Mesothelial cell of epicardium (in vitro differentiated cells): Measurements from ENCODE around the gene CASP6. TPM values are rescaled to one million over a fixed set of nuclear protein-coding genes. Genes with fewer than 3 reads are reported as not detected.
A peak's percentile ranks its signal among the peaks of the same experiment; 100 is the strongest.

Experiments used
- DNase-seq, 2 experiments: peaks; one replicate each; pipeline ENCODE4 v3.0.0; 2021; ENCODE audit warnings: low spot score in 2 of 2; ENCODE audit not compliant: unreplicated experiment in 2 of 2
- H3K27ac Mint-ChIP-seq: 2 replicates; pipeline ENCODE4 v1.8.0; 2021; ENCODE audit warnings: mixed read lengths
- H3K27me3 Mint-ChIP-seq: 2 replicates; pipeline ENCODE4 v1.8.0; 2021; ENCODE audit warnings: low read depth, mixed read lengths
- H3K36me3 Mint-ChIP-seq: 2 replicates; pipeline ENCODE4 v1.8.0; 2021; ENCODE audit warnings: mixed read lengths
- H3K4me1 Mint-ChIP-seq: 2 replicates; pipeline ENCODE4 v1.8.0; 2021; ENCODE audit warnings: mixed read lengths
- H3K4me3 Mint-ChIP-seq: 2 replicates; pipeline ENCODE4 v1.8.0; 2021; ENCODE audit warnings: mild to moderate bottlenecking, moderate library complexity, mixed read lengths
- H3K9me3 Mint-ChIP-seq: 2 replicates; pipeline ENCODE4 v1.8.0; 2021; ENCODE audit warnings: mixed read lengths
- CTCF ChIP-seq: fragments of 200-600 bp; sonication (generic); IDR thresholded peaks from one replicate; pipeline ENCODE4 v1.5.0; 2021; ENCODE audit warnings: antibody characterized with exemption; ENCODE audit not compliant: unreplicated experiment
- total RNA-seq: library from RNA; stranded (reverse); gene quantifications from 3 replicates; pipeline ENCODE4 v1.2.1, GENCODE V29; 2021

CASP6 gene
- total RNA-seq, 1 donor from 2014 or later: 36.7 TPM

- peaks cover 30% of the 10 kb centered on the region for H3K36me3 Mint-ChIP-seq
- peak overlapping the region; percentile 10 for H3K27ac Mint-ChIP-seq
- peak overlapping the region; percentile 1 for H3K4me3 Mint-ChIP-seq
- peaks cover 41% of the 10 kb centered on the region for H3K4me1 Mint-ChIP-seq
- TF ChIP-seq CTCF: no peak
- H3K9me3 Mint-ChIP-seq: no peaks in the 10 kb centered on the region
- H3K27me3 Mint-ChIP-seq: no peaks in the 10 kb centered on the region
- DNase-seq: no peak
Observed at GRCh38 chr4:109699553-109700225, 3.6 kb downstream of the CASP6 start.

DNA sequence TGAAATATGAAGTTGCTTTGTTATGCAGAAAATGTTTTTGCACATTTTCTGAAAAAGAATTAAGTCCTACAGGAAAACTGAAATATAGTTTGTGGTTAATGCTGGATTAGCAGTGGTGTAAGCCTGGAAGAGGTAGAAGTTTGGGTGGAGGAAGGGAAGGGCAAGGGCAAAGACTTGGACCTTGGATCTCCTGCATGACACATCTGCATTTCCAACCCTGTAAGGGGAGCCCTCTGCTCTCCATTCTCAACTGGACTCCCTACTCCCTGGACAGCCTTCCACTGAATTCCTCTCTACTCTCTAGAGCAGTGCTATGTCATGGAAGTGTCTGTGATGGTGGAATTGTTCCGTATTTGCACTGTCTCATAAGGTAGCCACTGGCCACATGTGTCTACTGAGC is 4.6 kb downstream of the CASP6 start:
- no peak for TF ChIP-seq CTCF
- Mint-ChIP-seq H3K9me3 (no peaks in the 10 kb centered on the region), H3K36me3 (peaks cover 38% of the 10 kb centered on the region), H3K4me3 (no peak overlapping the region), H3K4me1 (peaks cover 33% of the 10 kb centered on the region), H3K27me3 (no peaks in the 10 kb centered on the region), H3K27ac (no peak overlapping the region)
- DNase-seq: no peak

- H3K36me3 Mint-ChIP-seq: peaks cover 56% of the 10 kb centered on the region
- TF ChIP-seq CTCF: no peak
- no peaks in the 10 kb centered on the region for H3K27me3 Mint-ChIP-seq
- H3K4me1 Mint-ChIP-seq: no peaks in the 10 kb centered on the region
- H3K4me3 Mint-ChIP-seq: no peak overlapping the region
- H3K9me3 Mint-ChIP-seq: no peaks in the 10 kb centered on the region
- DNase-seq: no peak
- no peak overlapping the region for H3K27ac Mint-ChIP-seq
Observed at GRCh38 chr4:109691411-109691920, 11.8 kb downstream of the CASP6 start.

GRCh38 chr4:109690690-109691410 is 12.4 kb downstream of the CASP6 start:
- Mint-ChIP-seq H3K9me3 (no peaks in the 10 kb centered on the region), H3K36me3 (peaks cover 51% of the 10 kb centered on the region), H3K4me3 (no peak overlapping the region), H3K27me3 (no peaks in the 10 kb centered on the region), H3K4me1 (no peaks in the 10 kb centered on the region), H3K27ac (no peak overlapping the region)
- no peak for DNase-seq
- TF ChIP-seq CTCF: no peak

GRCh38 chr4:109684727-109685126 is 18.5 kb downstream of the CASP6 start:
- Mint-ChIP-seq H3K36me3 (peaks cover 44% of the 10 kb centered on the region), H3K4me3 (no peak overlapping the region), H3K9me3 (peaks cover 17% of the 10 kb centered on the region), H3K27ac (no peak overlapping the region), H3K4me1 (no peaks in the 10 kb centered on the region), H3K27me3 (no peaks in the 10 kb centered on the region)
- no peak for DNase-seq
- TF ChIP-seq CTCF: no peak
